Measurements from ENCODE around the gene MYH3.
"Not testable (repeated sequence)": the region's sequence is repeated elsewhere in the genome, so short reads cannot be mapped to it uniquely, and the experiment has no call there.

Gene MYH3

GRCh38 chr17:10657148-10657547 is at the start of gene MYH3:
TSS of gene MYH3 (minus strand) at chr17:10657309. CDS start at chr17:10655064, 2,245 bp downstream.
- H3K4me1 ChIP-seq (ENCODE audit: control insufficient read depth, low read depth, low read length): no peaks in the 10 kb centered on the region
- no peaks in the 10 kb centered on the region for H3K36me3 ChIP-seq (ENCODE audit: control insufficient read depth, low read depth, low read length)
- no peak within 1 kb of the TSS for H3K27ac ChIP-seq (ENCODE audit: low read length)
- H3K9me3 ChIP-seq (ENCODE audit: control insufficient read depth, low read depth, low read length): no peaks in the 10 kb centered on the region
- H3K4me3 ChIP-seq (ENCODE audit: low read length): no peak within 1 kb of the TSS
- H3K9ac ChIP-seq (ENCODE audit: low read length): no peak within 1 kb of the TSS
- no peaks in the 10 kb centered on the region for H3K27me3 ChIP-seq (ENCODE audit: control insufficient read depth, insufficient read depth, low read length)

GRCh38 chr17:10705727-10706126 is 48.6 kb upstream of the MYH3 start:
- no peak overlapping the region for H3K4me3 ChIP-seq (ENCODE audit: low read length)
- H3K4me1 ChIP-seq (ENCODE audit: control insufficient read depth, low read depth, low read length): no peaks in the 10 kb centered on the region
- no peak overlapping the region for H3K27ac ChIP-seq (ENCODE audit: low read length)
- no peaks in the 10 kb centered on the region for H3K9me3 ChIP-seq (ENCODE audit: control insufficient read depth, low read depth, low read length)
- H3K27me3 ChIP-seq (ENCODE audit: control insufficient read depth, insufficient read depth, low read length): no peaks in the 10 kb centered on the region
- H3K9ac ChIP-seq (ENCODE audit: low read length): no peak overlapping the region
- H3K36me3 ChIP-seq (ENCODE audit: control insufficient read depth, low read depth, low read length): peaks cover 41% of the 10 kb centered on the region

- Histone ChIP-seq H3K4me1 (ENCODE audit: control insufficient read depth, low read depth, low read length) (no peaks in the 10 kb centered on the region), H3K4me3 (ENCODE audit: low read length) (no peak overlapping the region), H3K9ac (ENCODE audit: low read length) (no peak overlapping the region), H3K9me3 (ENCODE audit: control insufficient read depth, low read depth, low read length) (no peaks in the 10 kb centered on the region), H3K36me3 (ENCODE audit: control insufficient read depth, low read depth, low read length) (peaks cover 26% of the 10 kb centered on the region), H3K27me3 (ENCODE audit: control insufficient read depth, insufficient read depth, low read length) (no peaks in the 10 kb centered on the region), H3K27ac (ENCODE audit: low read length) (no peak overlapping the region)
Observed at GRCh38 chr17:10702574-10702973, 45.5 kb upstream of the MYH3 start.

- H3K36me3 ChIP-seq (ENCODE audit: control insufficient read depth, low read depth, low read length): peaks cover 10% of the 10 kb centered on the region
- no peaks in the 10 kb centered on the region for H3K27me3 ChIP-seq (ENCODE audit: control insufficient read depth, insufficient read depth, low read length)
- H3K4me1 ChIP-seq (ENCODE audit: control insufficient read depth, low read depth, low read length): no peaks in the 10 kb centered on the region
- no peaks in the 10 kb centered on the region for H3K9me3 ChIP-seq (ENCODE audit: control insufficient read depth, low read depth, low read length)
- no peak overlapping the region for H3K27ac ChIP-seq (ENCODE audit: low read length)
- H3K4me3 ChIP-seq (ENCODE audit: low read length): no peak overlapping the region
- H3K9ac ChIP-seq (ENCODE audit: low read length): no peak overlapping the region
Observed at GRCh38 chr17:10699856-10700255, 42.7 kb upstream of the MYH3 start.

DNA sequence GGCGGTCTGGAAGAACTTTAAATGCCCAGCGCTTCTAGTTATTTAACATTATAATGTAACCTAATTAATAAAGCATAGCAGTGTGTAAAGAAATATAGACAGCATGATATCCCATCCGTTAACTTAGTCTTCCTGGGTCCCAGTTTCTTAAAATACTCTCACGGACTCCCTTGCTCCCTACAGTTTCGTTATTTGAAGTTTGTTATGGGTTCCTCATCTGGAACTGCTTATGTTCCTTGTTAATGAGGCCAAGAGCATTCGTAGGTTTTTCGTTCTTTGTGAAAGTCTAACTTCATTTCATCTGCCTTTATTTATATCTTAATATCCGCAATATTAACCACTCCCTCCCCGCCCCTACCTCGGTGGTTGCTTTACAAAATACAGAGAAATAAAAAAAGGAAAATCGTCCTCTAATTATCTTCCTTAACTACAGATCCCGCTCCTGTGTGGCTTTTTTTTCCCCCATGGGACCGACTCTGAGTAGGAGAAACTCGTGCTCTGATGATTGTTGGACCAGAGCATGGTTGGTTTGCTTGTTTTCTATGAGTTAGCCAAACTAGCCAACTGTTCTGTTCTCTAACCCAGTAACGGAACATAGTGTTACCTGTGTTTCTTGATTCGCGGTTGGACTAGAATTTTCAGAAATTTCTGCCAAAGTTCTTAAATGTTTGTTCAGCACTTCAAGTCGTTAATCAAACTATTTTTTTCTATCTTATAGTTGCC is 41.1 kb upstream of the MYH3 start:
- H3K4me1 ChIP-seq (ENCODE audit: control insufficient read depth, low read depth, low read length): no peaks in the 10 kb centered on the region
- peak overlapping the region; percentile 30 for H3K27ac ChIP-seq (ENCODE audit: low read length)
- peak overlapping the region; percentile 95 for H3K4me3 ChIP-seq (ENCODE audit: low read length)
- peak overlapping the region; percentile 89 for H3K9ac ChIP-seq (ENCODE audit: low read length)
- H3K27me3 ChIP-seq (ENCODE audit: control insufficient read depth, insufficient read depth, low read length): no peaks in the 10 kb centered on the region
- H3K9me3 ChIP-seq (ENCODE audit: control insufficient read depth, low read depth, low read length): no peaks in the 10 kb centered on the region
- H3K36me3 ChIP-seq (ENCODE audit: control insufficient read depth, low read depth, low read length): peaks cover 22% of the 10 kb centered on the region

GRCh38 chr17:10697092-10698081 is 40.3 kb upstream of the MYH3 start, which contains the start of the genes ADPRM and SCO1:
TSS of gene ADPRM (plus strand) at chr17:10697594. CDS start at chr17:10704927, 7,333 bp downstream.
TSS of gene SCO1 (minus strand) at chr17:10697533. CDS start at chr17:10697507, 26 bp downstream.
- no peaks in the 10 kb centered on the region for H3K4me1 ChIP-seq (ENCODE audit: control insufficient read depth, low read depth, low read length)
- H3K9me3 ChIP-seq (ENCODE audit: control insufficient read depth, low read depth, low read length): no peaks in the 10 kb centered on the region
- H3K27me3 ChIP-seq (ENCODE audit: control insufficient read depth, insufficient read depth, low read length): no peaks in the 10 kb centered on the region
- peak within 1 kb of the TSS; percentile 89 for H3K9ac ChIP-seq (ENCODE audit: low read length)
- H3K27ac ChIP-seq (ENCODE audit: low read length): peak within 1 kb of the TSS; percentile 64
- peak within 1 kb of the TSS; percentile 95 for H3K4me3 ChIP-seq (ENCODE audit: low read length)
- peaks cover 30% of the 10 kb centered on the region for H3K36me3 ChIP-seq (ENCODE audit: control insufficient read depth, low read depth, low read length)

DNA sequence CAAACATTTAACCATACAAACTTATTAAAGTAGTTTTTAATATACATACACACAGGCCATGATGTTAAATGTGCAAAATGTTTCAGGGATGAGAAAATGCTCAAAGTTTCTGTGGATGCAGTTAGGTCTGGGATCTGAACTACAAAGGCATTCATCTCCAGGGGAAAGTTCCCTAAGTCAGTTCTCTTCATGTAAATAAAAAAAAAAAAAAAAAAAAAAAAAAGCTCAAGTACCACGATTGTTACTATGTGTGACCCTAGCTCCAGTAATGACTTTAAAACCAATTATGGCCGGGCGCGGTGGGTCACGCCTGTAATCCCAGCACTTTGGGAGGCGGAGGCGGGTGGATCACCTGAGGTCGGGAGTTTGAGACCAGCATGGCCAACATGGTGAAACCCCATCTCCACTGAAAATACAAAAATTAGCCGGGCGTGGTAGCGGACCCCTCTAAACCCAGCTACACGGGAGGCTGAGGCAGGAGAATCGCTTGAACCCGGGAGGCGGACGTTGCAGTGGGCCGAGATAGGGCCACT is 38.8 kb upstream of the MYH3 start:
- not testable (repeated sequence) for H3K9me3 ChIP-seq (ENCODE audit: control insufficient read depth, low read depth, low read length); H3K27ac ChIP-seq (ENCODE audit: low read length); H3K27me3 ChIP-seq (ENCODE audit: control insufficient read depth, insufficient read depth, low read length); H3K4me1 ChIP-seq (ENCODE audit: control insufficient read depth, low read depth, low read length)
- peak overlapping the region; percentile 95 for H3K4me3 ChIP-seq (ENCODE audit: low read length)
- H3K9ac ChIP-seq (ENCODE audit: low read length): peak overlapping the region; percentile 89
- peaks cover 45% of the 10 kb centered on the region for H3K36me3 ChIP-seq (ENCODE audit: control insufficient read depth, low read depth, low read length)

DNA sequence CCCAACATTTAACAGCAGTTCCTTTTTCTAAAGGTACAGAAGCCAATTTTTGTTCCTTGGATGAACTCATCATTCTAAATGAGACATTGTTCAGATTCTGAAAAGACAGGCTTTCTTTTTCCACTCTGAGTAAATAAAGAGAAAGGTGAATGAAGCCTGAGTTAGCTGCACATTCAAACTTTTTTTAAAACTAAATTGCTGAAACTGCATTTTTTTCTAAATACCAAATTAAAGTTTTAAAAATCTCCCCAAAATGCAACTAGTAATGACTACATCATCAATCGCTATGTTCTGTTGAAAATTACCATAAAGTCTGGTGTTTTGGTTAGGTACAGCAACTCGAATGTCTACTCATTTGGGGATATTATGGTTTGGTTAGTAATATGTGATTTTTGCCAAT is 30.4 kb upstream of the MYH3 start:
- no peaks in the 10 kb centered on the region for H3K27me3 ChIP-seq (ENCODE audit: control insufficient read depth, insufficient read depth, low read length)
- H3K9ac ChIP-seq (ENCODE audit: low read length): no peak overlapping the region
- no peak overlapping the region for H3K27ac ChIP-seq (ENCODE audit: low read length)
- peaks cover 87% of the 10 kb centered on the region for H3K36me3 ChIP-seq (ENCODE audit: control insufficient read depth, low read depth, low read length)
- H3K4me3 ChIP-seq (ENCODE audit: low read length): no peak overlapping the region
- H3K4me1 ChIP-seq (ENCODE audit: control insufficient read depth, low read depth, low read length): no peaks in the 10 kb centered on the region
- no peaks in the 10 kb centered on the region for H3K9me3 ChIP-seq (ENCODE audit: control insufficient read depth, low read depth, low read length)

- no peak overlapping the region for H3K4me3 ChIP-seq (ENCODE audit: low read length)
- peaks cover 89% of the 10 kb centered on the region for H3K36me3 ChIP-seq (ENCODE audit: control insufficient read depth, low read depth, low read length)
- no peaks in the 10 kb centered on the region for H3K4me1 ChIP-seq (ENCODE audit: control insufficient read depth, low read depth, low read length)
- no peaks in the 10 kb centered on the region for H3K9me3 ChIP-seq (ENCODE audit: control insufficient read depth, low read depth, low read length)
- H3K27me3 ChIP-seq (ENCODE audit: control insufficient read depth, insufficient read depth, low read length): no peaks in the 10 kb centered on the region
- H3K27ac ChIP-seq (ENCODE audit: low read length): no peak overlapping the region
- no peak overlapping the region for H3K9ac ChIP-seq (ENCODE audit: low read length)
Observed at GRCh38 chr17:10683853-10684252, 26.7 kb upstream of the MYH3 start.

GRCh38 chr17:10681866-10682446 is 24.8 kb upstream of the MYH3 start:
- Histone ChIP-seq H3K27me3 (ENCODE audit: control insufficient read depth, insufficient read depth, low read length) (no peaks in the 10 kb centered on the region), H3K36me3 (ENCODE audit: control insufficient read depth, low read depth, low read length) (peaks cover 83% of the 10 kb centered on the region), H3K9me3 (ENCODE audit: control insufficient read depth, low read depth, low read length) (no peaks in the 10 kb centered on the region), H3K4me3 (ENCODE audit: low read length) (no peak overlapping the region), H3K9ac (ENCODE audit: low read length) (no peak overlapping the region), H3K4me1 (ENCODE audit: control insufficient read depth, low read depth, low read length) (no peaks in the 10 kb centered on the region), H3K27ac (ENCODE audit: low read length) (no peak overlapping the region)

- H3K9ac ChIP-seq (ENCODE audit: low read length): no peak overlapping the region
- no peak overlapping the region for H3K4me3 ChIP-seq (ENCODE audit: low read length)
- no peak overlapping the region for H3K27ac ChIP-seq (ENCODE audit: low read length)
- H3K4me1 ChIP-seq (ENCODE audit: control insufficient read depth, low read depth, low read length): no peaks in the 10 kb centered on the region
- peaks cover 32% of the 10 kb centered on the region for H3K36me3 ChIP-seq (ENCODE audit: control insufficient read depth, low read depth, low read length)
- no peaks in the 10 kb centered on the region for H3K27me3 ChIP-seq (ENCODE audit: control insufficient read depth, insufficient read depth, low read length)
- no peaks in the 10 kb centered on the region for H3K9me3 ChIP-seq (ENCODE audit: control insufficient read depth, low read depth, low read length)
Observed at GRCh38 chr17:10674704-10675103, 17.6 kb upstream of the MYH3 start.
